ENCODE data around the gene GMFB.
A peak's percentile ranks its signal among the peaks of the same experiment; 100 is the strongest.

Gene GMFB

GRCh38 chr14:54488646-54489317 is at the start of gene GMFB:
TSS of gene GMFB (minus strand) at chr14:54488980. CDS start at chr14:54488927, 53 bp downstream.
- peak; percentile 54 to 76 (median 58) for DNase-seq (ENCODE audit: low read depth in 2 of 3, low spot score in 2 of 3)

DNA sequence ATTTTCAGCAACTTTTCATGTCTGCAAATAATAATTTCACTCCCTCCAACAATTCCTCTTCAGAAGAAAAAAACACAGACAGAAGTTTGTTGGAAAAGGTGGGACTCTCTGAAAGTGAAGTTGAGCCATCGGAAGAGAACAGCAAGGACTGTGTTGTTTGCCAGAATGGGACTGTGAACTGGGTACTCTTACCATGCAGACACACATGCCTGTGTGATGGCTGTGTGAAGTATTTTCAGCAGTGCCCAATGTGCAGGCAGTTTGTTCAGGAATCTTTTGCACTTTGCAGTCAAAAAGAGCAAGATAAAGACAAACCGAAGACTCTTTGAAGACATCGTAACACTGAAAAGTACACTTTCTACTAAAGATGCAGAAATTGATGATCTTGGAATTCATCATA is 49.3 kb upstream of the GMFB start:
- DNase-seq (ENCODE audit: low read depth in 2 of 3, low spot score in 2 of 3), result no peak

GRCh38 chr14:54537651-54538050 is 48.9 kb upstream of the GMFB start:
- no peak for DNase-seq (ENCODE audit: low read depth in 2 of 3, low spot score in 2 of 3)

DNA sequence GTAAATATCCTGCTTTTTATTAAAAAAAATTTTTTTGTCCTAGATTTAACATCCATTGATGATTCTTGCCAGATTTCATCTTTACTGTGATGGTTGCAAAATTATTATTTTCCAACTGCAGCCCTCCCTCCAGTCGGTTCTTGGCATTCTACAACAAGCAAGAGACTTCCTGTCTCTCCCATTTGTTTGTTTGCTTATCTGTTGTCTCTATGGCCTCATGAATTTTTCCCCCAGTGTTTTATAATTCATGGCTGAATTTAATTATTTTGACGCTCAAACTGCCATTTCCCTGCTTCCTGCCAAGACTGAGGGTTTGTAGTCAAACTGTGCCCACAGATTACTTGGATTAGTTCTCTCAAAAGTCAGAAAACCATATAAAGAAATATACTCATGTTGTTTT is 46.9 kb upstream of the GMFB start:
- no peak for DNase-seq (ENCODE audit: low read depth in 2 of 3, low spot score in 2 of 3)

GRCh38 chr14:54535126-54535525 is 46.3 kb upstream of the GMFB start:
- no peak for DNase-seq (ENCODE audit: low read depth in 2 of 3, low spot score in 2 of 3)

- no peak for DNase-seq (ENCODE audit: low read depth in 2 of 3, low spot score in 2 of 3)
These were observed 44.3 kb upstream of the GMFB start for GRCh38 chr14:54533100-54533499.

GRCh38 chr14:54532111-54533012 is 43.6 kb upstream of the GMFB start:
- no peak for DNase-seq (ENCODE audit: low read depth in 2 of 3, low spot score in 2 of 3)

- no peak for DNase-seq (ENCODE audit: low read depth in 2 of 3, low spot score in 2 of 3)
These were observed 41.0 kb upstream of the GMFB start for GRCh38 chr14:54529811-54530210.

GRCh38 chr14:54528973-54529372 is 40.2 kb upstream of the GMFB start:
- DNase-seq (ENCODE audit: low read depth in 2 of 3, low spot score in 2 of 3), result no peak

- DNase-seq (ENCODE audit: low read depth in 2 of 3, low spot score in 2 of 3), result no peak
These were observed 35.6 kb upstream of the GMFB start for GRCh38 chr14:54524410-54524809.

DNA sequence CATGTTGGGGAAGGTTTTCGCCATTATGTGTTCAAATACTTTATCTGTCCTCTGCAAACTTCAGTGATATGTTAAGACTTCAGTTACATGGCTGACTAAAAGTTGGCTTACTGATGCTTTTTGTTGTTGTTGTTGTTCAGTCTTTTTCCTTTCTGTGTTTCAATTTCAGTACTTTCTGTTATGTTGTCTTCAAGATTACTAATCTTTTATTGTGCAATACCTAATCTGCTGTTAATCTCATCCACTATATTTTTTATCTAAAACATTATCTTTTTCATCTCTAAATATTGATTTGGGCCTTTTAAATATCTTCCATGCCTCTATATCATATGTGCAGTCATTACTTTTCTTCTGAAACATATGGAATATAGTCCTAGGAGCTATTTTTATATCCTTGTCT is 27.9 kb upstream of the GMFB start:
- no peak for DNase-seq (ENCODE audit: low read depth in 2 of 3, low spot score in 2 of 3)

DNA sequence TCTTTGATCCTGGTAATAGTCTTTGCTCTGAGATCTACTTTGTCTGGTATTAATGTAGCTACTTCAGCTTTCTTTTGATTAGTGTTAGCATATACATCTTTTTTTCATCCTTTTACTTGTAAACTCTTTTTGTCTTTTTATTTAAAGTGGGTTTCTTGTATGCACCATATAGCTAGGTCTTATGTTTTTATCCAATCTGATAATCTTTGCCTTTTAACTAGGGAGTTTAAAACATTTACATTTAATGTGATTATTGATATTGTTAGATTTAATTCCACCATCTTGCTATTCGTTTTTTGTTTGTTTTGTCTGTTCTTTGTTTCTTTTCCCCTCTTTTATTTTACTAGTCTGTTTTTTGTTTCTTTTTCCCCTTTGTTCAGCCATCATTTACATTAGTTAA is 26.9 kb upstream of the GMFB start:
- no peak for DNase-seq (ENCODE audit: low read depth in 2 of 3, low spot score in 2 of 3)

DNA sequence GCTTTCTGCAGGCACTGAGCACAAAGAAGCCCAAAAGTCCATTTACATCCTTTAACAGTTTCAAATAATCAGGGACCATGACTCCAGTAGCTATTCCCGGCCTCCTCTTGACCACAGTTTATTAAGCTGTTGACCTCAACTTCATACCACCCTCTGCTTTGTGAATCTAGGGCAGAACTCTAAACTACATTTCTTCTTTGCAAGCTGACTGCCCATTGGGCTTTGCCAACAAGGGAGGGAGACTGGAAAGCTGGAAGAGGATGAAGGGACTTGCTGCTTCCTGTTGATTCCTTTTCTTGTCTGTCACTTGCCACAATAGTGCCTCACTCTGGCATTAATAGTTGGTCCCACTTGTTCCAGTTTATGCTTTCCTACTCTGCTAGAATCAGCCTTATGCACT is 23.6 kb upstream of the GMFB start:
- no peak for DNase-seq (ENCODE audit: low read depth in 2 of 3, low spot score in 2 of 3)

DNA sequence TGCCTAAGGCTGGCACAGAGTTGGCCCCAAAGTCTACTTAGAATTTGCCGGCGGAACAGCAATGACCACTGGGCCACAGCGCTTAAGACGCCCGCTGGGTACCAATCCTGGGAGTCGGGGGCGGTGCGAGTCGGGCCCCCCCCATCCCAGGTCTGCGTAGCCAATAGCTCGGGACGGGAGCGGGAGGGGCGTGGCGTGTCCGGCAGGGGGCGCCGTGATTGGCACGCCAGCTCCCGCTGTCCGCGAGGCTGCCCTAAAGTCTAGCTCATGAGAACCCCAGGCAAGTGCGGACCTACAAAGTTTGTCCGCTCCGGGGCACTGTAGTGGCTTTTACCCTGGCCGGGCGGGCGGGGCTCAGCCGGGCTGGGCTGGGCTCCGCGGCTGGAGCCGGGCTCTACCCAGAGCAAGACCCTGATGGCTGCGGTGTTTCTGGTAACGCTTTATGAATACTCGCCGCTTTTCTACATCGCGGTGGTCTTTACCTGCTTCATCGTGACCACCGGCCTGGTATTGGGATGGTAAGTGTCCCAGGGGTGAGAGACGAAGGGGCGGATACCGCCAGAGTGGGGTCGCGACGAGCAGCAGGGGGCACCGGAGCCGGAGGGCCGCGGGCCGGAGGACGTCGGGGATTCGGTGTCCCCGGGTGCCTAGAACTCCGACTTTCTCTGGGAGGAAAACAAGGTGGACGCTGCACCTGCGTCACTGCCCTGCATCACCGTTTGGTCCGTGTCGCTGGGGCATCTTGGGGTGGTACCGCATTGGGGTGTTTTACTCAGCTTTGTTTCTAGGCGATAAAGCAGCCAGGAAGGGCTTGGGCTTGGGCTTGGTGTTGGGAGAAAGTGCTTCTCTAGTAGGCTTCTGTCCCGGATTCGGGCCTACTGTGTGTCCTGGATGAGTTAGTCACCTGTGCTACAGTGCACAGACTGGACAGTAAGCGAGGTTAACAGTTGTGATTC is 21.0 kb upstream of the GMFB start, which contains the start of gene CGRRF1:
Gene CGRRF1 (plus strand): TSS at position 361 of the 956 bp plus-strand sequence. CDS start 54 bp downstream, at position 415.
- DNase-seq (ENCODE audit: low read depth in 2 of 3, low spot score in 2 of 3), result peak; percentile 93 to 97 (median 95)

GRCh38 chr14:54503486-54503885 is 14.7 kb upstream of the GMFB start:
- DNase-seq (ENCODE audit: low read depth in 2 of 3, low spot score in 2 of 3), result no peak

DNA sequence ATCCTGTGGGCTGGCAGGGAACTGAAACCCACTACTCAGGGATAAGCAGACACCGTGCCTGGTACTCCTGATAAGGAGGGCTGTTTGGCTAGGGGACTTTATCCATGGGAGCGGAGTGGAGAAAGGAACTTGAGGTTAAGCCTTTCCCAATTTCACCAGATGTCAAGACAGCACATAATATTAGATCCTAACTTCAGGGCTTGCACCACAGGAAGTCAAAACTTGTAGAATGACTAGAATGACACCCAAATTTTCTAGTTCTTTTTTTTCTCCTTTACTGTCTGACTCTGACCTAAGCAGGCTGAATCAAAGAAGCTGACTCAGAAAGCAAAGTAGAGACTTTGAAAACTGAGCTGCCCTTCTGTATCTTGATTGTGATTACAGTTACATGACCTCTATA is 13.8 kb upstream of the GMFB start:
- no peak for DNase-seq (ENCODE audit: low read depth in 2 of 3, low spot score in 2 of 3)

DNA sequence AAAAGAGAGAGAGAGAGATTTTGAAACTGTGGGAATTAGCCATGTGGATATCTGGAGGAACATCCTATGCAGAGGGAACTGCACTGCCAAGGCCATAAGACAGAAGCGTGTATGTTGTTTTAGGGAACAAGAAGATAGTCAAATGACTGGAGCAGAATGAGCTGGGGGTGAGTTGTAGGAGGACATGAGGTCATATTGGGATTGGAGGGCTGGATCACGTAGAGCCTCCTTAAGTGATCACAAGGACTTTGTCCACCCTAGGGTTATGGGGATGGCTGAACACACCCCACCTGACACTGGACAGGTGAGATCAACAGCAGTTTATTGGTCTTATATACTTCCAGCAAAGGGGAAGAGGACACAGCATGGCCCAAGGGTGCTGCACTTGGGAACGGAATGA is 12.7 kb upstream of the GMFB start:
- DNase-seq (ENCODE audit: low read depth in 2 of 3, low spot score in 2 of 3), result no peak

GRCh38 chr14:54500744-54501143 is 12.0 kb upstream of the GMFB start:
- DNase-seq (ENCODE audit: low read depth in 2 of 3, low spot score in 2 of 3), result no peak

DNA sequence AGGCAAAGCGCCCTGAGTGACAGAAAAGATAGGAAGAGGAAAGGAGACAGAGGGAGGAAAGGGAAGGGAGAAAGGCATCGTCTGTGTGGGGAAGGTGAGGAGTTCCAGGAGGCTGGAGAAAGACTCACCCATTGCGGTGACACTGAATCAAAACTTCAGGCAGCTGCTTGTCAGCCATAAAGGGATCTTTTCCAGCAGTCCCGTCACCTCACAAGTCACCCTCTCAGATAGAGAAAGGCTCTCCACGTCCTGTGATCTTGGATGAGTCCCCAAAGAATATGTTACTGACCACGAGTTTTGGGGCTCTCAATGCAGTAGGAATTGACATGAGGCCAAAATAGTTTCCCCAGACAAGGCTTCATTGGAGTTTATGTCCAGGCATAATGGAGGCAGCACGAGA is 9.8 kb upstream of the GMFB start:
- DNase-seq (ENCODE audit: low read depth in 2 of 3, low spot score in 2 of 3), result no peak

DNA sequence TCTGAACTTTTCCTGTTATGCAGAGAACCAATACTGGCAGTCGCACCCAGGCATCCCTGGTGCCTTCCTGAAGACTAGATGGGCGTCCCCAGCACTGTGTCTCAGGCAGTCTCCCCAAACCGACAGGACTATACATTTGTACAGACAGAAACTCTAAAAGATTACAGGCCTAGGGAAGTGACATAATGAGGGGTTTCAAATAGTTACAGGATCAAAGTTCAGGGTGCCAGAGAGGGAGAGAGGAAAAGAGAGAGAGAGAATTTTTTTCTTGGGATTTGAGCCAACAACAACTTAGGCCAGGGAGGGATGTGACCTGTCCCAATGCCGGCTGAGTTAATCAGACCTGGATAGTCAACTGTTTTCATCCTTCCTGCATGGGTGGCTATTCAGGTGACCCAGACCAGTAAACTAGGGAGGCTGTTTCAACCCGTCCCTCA is 9.3 kb upstream of the GMFB start:
- DNase-seq (ENCODE audit: low read depth in 2 of 3, low spot score in 2 of 3), result no peak

DNA sequence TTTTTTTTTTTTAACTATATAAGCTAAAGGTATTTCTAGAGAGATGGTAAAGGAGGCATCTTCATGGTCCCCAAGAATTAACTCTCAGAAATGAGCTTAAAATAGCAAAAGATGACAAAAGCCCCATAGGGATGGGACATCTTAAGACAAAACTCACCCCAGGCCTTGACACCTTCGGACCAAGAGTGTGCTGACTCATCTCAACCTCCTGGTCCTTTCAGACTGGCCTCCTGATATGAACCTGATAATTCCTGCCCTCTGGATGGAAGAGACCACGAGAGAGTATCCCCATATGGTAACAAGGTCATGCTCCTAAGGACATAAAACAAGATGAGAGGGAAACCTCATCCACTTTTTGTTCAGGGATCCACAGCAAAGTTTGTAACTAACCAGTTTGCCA is 8.4 kb upstream of the GMFB start:
- DNase-seq (ENCODE audit: low read depth in 2 of 3, low spot score in 2 of 3), result no peak

Data from activated CD8-positive, alpha-beta memory T cell treated with anti-CD3 and anti-CD28 coated beads for 48 hours (primary cell).